ENCODE measurements around the gene TMEM108.

The TMEM108 gene

GRCh38 chr3:133167340-133168024 is 129.3 kb downstream of the TMEM108 start:
- DNase-seq (ENCODE audit: low spot score): no peak

- DNase-seq (ENCODE audit: low spot score): no peak
Measured at GRCh38 chr3:133168025-133168401, 129.8 kb downstream of the TMEM108 start.

DNA sequence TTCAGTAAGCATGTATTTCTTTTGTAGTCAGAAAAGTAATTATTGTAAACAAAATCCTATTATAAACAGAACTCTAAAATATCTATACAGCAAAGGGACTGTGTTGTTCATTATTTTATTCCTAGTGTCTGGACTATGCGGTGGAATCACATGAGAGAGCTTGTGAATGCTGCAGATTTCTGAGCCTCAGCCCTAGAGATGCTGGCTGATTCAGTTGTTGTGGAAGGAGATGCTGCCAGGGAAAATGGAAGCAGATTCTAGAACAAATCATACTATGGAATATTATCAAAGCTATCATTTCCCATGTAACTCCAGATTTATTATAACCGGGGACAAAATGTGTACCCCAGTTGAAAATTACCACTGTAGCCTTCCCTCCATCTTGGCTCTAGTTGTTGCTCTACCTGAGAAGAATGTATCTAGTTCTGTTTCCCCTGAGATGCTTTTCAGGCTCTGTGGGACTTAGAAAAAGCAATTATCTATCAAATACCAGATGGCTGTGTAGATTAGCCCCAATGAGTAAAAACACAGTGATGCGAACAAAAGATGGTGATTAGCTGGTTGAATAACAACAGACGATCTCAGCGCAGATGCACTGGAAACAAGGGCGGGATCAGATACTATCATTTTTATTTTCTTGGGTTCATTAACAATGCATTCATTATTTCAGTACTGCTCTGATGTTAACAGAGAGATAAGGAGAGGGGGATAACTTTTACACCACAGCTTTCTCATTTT is 131.3 kb downstream of the TMEM108 start:
- no peak for DNase-seq (ENCODE audit: low spot score)

GRCh38 chr3:133171831-133172230 is 133.6 kb downstream of the TMEM108 start:
- DNase-seq (ENCODE audit: low spot score): no peak

GRCh38 chr3:133181392-133182150 is 143.4 kb downstream of the TMEM108 start:
- DNase-seq (ENCODE audit: low spot score): no peak

- DNase-seq (ENCODE audit: low spot score): no peak
Measured at GRCh38 chr3:133187870-133188379, 149.7 kb downstream of the TMEM108 start.

DNA sequence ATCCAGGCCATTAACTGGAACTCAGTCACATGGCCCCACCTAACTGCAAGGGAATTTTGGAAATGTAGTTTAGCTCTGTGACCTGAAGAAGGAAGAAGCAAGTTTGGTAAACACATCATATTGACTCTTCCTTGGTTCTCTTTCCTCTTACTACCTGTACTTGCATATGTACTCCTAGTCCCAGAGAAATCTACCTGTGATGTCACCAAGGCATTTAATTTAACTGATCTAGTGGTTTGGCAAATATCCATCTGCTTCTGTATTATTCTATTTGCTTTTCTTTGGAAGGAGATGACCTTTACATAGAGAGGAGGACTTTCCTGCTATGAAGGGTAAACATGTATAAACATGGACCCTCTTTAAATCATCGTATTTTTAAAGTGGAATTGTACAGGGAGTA is 150.8 kb downstream of the TMEM108 start:
- DNase-seq (ENCODE audit: low spot score): no peak

DNA sequence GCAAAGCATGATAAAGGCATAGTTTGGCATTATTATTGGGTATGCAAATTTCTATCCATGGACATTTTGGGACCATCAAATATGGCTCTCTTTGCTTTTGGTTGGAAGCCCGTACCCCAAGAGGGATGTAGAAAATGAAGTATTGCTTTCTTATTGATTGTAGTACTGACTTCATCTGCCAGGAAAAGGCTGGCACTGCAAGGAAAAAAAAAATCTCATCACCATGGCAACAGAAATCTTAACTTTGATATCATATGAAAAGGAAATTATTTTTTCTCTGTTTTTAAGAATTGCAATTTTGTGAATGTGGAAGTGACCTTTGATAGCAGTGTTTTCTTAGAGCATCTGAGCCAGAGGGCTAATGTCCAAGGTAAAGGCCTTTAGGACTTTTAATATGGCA is 151.7 kb downstream of the TMEM108 start:
- no peak for DNase-seq (ENCODE audit: low spot score)

GRCh38 chr3:133191818-133192217 is 153.6 kb downstream of the TMEM108 start:
- DNase-seq (ENCODE audit: low spot score): no peak

DNA sequence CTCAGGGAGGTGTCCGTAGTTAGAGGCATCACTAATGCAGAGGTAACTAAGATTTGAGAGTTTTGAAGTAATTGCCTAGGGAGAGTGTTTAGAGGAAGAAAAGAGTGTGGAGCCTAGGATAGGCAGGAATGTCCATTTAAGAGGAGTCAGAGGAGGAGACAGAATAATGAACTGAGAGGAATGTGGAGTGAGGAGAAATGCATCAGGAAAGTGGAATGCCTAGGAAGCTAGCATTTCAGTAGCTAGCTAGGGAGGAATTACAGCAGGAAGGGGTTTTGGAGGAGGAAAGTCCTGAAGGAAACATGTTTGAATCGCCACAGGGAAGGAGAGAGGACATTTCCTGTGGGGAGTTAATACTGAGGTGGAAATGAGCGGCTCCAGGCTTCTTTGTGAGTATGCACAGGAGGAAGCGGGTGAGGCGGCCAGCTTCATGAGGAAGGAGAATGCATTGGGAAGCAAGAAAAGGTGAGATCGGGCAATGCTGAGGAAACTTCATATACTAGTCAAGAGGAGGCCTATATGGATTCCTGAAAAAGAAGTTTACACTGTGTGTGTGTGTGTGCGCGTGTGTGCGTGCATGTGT is 154.3 kb downstream of the TMEM108 start:
- no peak for DNase-seq (ENCODE audit: low spot score)

DNA sequence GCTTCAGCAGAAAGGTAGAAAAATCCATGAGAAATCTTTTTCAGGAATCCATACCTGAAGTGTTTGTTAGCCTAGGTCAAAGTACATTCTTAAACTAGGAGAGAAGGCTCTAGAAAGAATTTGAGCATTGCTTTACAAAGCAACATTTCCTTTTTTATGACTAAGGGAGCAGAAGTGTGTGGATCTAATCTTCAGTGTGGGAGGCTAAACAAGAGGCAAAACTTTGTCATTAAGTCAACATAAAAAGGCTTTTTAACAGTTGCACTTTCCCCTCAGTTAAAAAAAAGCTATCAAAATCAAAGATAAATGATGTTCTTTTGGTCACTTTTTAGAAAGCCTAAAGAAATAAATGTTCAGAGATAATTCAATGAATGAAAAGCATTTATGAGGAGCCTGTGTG is 154.8 kb downstream of the TMEM108 start:
- no peak for DNase-seq (ENCODE audit: low spot score)

GRCh38 chr3:133196527-133196926 is 158.3 kb downstream of the TMEM108 start:
- no peak for DNase-seq (ENCODE audit: low spot score)

DNA sequence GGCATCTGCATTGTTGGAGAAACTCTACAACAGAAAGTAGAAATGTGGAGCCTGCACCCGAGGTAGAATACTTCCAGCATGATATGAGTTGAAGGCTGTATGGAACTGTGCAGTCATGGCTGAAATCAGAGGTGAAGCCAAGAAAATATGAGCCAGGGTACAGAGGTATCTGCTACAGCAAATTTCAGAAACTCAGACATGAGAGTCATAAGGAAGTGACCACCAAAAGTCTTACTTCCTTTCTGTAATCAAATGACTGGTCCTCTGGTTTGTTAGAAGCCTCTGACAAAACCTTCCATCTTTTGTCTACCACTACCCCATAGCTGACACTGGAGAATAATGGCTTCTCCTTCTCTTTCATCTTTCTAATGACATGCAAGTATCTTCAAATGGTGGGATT is 159.4 kb downstream of the TMEM108 start:
- DNase-seq (ENCODE audit: low spot score): no peak

GRCh38 chr3:133206921-133207320 is 168.7 kb downstream of the TMEM108 start:
- no peak for DNase-seq (ENCODE audit: low spot score)

DNA sequence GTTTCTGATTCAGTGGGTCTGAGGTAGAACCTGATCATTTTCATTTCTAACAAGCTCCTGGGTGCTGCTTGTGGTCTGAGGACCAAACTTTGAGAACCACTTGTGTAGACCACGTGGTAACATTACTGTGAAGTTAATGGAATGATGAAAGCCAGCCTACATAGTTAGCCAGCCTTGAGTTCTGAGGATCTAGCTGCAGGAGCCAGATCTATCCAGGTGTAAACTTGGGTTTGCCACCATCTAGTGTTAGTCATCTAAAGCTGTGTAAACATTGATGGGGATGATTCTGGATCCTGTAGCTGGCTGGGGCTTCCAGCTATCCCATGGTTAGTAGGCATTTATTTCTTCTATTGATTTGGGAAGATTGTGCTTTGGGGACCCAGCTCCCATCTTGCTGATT is 170.0 kb downstream of the TMEM108 start:
- DNase-seq (ENCODE audit: low spot score): no peak

DNA sequence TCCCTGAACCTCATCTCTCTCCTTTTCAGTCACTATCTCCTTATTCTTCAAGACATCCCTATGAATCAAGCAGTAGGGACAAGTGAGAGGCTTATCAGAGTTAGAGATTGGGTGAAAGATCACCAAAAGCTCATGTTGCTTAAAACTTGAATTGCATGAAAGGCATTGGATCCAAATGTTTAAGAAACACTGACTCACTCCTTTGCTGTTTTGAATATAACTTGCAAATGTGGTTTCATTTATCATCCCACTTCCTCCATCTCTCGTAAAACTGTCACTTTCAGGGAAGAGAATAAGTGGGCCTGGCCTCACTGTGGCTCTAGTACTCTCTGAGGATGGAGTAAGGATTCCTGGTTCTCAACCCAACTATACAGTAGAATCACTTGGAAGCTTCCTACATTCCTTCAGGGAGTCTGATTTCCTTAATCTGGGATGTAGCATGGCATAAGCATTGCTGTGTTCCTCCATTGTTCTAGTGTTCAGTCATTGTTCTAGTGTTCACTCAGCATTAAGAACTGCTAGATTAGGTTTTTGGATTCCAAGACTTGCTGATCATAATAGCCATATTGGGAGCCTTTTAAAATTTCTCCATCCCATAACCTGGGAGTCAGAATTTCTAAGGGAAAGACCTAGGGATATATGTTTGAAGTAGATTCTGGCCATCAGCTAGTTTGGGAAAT is 171.8 kb downstream of the TMEM108 start:
- no peak for DNase-seq (ENCODE audit: low spot score)

GRCh38 chr3:133210656-133211055 is 172.5 kb downstream of the TMEM108 start:
- DNase-seq (ENCODE audit: low spot score): no peak

DNA sequence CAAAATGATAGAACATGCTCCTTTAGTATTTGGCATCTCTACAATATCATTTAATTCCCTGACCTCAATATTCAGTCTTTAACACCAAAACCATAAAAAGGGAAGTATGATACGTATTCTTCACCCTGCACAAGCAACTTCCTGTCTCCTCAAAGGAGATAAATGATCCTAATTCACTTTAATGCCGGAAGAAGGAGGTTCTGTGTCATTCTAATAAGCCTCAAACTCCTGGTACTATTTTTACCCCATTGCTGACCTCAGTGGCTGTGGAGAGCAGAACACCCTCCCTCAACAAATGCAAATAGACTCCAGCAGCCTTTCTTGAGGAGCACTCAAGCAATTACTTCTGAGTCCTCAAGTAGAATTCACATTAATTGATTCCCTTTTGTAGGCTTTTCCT is 173.3 kb downstream of the TMEM108 start:
- no peak for DNase-seq (ENCODE audit: low spot score)

- DNase-seq (ENCODE audit: low spot score): no peak
Measured at GRCh38 chr3:133211856-133212255, 173.7 kb downstream of the TMEM108 start.

- no peak for DNase-seq (ENCODE audit: low spot score)
Measured at GRCh38 chr3:133213937-133214336, 175.7 kb downstream of the TMEM108 start.

GRCh38 chr3:133227813-133228212 is 189.6 kb downstream of the TMEM108 start:
- DNase-seq (ENCODE audit: low spot score): no peak

GRCh38 chr3:133230195-133230594 is 192.0 kb downstream of the TMEM108 start:
- DNase-seq (ENCODE audit: low spot score): no peak

Data from hematopoietic multipotent progenitor cell treated with erythropoietin and hydrocortisone succinate and interleukin-3 and kit ligand, for 17 days (in vitro differentiated cells).